NOMO-1 treated with dmso at 0.1 percent for 144 hours (cell line): ENCODE measurements around the gene TFAP2E.

ENCODE experiments used
- DNase-seq: peaks from one replicate; lab custom pipeline; 2025; ENCODE audit not compliant: unreplicated experiment; lab: John Stamatoyannopoulos, UW

TFAP2E gene

GRCh38 chr1:35573198-35574124, at the start of gene TFAP2E:
Gene TFAP2E (plus strand): TSS chr1:35573314. CDS start chr1:35573578, 264 bp downstream.
- DNase-seq = no peak

- DNase-seq = no peak
Measured at GRCh38 chr1:35524106-35524505, 49.0 kb upstream of the TFAP2E start.

- no peak for DNase-seq
Measured at GRCh38 chr1:35530168-35530567, 42.9 kb upstream of the TFAP2E start.

- no peak for DNase-seq
Measured at GRCh38 chr1:35530946-35531345, 42.2 kb upstream of the TFAP2E start.

- no peak for DNase-seq
Measured at GRCh38 chr1:35531368-35531767, 41.7 kb upstream of the TFAP2E start.

- no peak for DNase-seq
Measured at GRCh38 chr1:35532497-35533223, 40.5 kb upstream of the TFAP2E start.

- no peak for DNase-seq
Measured at GRCh38 chr1:35533586-35533985, 39.5 kb upstream of the TFAP2E start.

GRCh38 chr1:35535243-35535642, 37.9 kb upstream of the TFAP2E start:
- DNase-seq = no peak

- no peak for DNase-seq
Measured at GRCh38 chr1:35536556-35537162, 36.5 kb upstream of the TFAP2E start.

- DNase-seq = no peak
Measured at GRCh38 chr1:35537806-35538205, 35.3 kb upstream of the TFAP2E start.

GRCh38 chr1:35539073-35539823, 33.9 kb upstream of the TFAP2E start:
- DNase-seq = no peak

GRCh38 chr1:35539824-35540261, 33.3 kb upstream of the TFAP2E start:
- no peak for DNase-seq

GRCh38 chr1:35544976-35545375, 28.1 kb upstream of the TFAP2E start:
- peak; percentile 56 for DNase-seq

GRCh38 chr1:35546614-35547013, 26.5 kb upstream of the TFAP2E start:
- DNase-seq = no peak

- DNase-seq = no peak
Measured at GRCh38 chr1:35553851-35554250, 19.3 kb upstream of the TFAP2E start.

GRCh38 chr1:35554266-35555211, 18.6 kb upstream of the TFAP2E start:
- DNase-seq = no peak

- no peak for DNase-seq
Measured at GRCh38 chr1:35555212-35555584, 17.9 kb upstream of the TFAP2E start.

- no peak for DNase-seq
Measured at GRCh38 chr1:35555601-35556477, 17.3 kb upstream of the TFAP2E start.
